ENCODE measurements around the gene SLC16A9.

SLC16A9 gene

DNA sequence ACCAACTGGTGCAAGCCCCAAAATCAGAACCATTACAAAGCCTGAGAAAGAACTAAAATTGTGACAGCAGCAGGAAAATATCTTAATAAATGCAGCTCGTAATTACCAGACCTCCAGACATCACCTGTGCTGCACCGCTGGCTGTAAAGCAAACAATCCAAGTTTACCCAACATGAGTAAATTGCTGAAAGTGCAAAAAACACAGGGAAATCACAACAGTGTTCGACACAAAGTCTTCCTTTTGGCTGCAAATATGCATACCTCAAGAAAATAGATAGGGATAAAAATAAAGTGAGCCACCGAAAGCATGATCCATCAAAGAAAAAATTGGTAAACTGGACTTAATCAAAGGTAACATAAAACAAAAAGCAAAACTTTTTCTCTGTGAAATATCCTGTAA is 101.7 kb downstream of the SLC16A9 start:
- DNase-seq (ENCODE audit: low read depth), result no peak
- TF ChIP-seq, protein P1, sequence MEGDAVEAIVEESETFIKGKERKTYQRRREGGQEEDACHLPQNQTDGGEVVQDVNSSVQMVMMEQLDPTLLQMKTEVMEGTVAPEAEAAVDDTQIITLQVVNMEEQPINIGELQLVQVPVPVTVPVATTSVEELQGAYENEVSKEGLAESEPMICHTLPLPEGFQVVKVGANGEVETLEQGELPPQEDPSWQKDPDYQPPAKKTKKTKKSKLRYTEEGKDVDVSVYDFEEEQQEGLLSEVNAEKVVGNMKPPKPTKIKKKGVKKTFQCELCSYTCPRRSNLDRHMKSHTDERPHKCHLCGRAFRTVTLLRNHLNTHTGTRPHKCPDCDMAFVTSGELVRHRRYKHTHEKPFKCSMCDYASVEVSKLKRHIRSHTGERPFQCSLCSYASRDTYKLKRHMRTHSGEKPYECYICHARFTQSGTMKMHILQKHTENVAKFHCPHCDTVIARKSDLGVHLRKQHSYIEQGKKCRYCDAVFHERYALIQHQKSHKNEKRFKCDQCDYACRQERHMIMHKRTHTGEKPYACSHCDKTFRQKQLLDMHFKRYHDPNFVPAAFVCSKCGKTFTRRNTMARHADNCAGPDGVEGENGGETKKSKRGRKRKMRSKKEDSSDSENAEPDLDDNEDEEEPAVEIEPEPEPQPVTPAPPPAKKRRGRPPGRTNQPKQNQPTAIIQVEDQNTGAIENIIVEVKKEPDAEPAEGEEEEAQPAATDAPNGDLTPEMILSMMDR (conservative IDR thresholded peaks at IDR 0.05; ENCODE audit: low read length), result no peak
- no peak overlapping the region for H3K4me3 ChIP-seq (ENCODE audit: low read length)

DNA sequence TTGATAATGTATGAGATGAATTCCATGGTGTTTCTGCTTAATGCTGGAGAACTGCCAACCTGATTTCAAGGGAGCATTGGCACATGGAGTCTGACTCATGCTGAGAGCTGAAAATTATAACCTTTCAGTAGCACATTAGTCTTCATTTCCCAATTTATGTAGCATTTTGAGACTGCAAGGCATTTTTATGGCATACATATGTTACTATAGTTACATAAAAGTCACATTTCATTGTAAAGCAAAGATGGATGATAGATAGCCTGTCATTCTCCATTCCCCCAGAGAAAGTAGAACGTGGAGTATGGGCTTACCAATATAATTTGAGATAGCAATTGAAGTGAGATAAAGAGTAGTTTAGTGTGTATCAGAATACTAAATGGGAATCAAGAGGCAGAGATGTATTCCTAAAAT is 103.1 kb downstream of the SLC16A9 start:
- DNase-seq (ENCODE audit: low read depth), result peak; percentile 48
- TF ChIP-seq, protein P1 (conservative IDR thresholded peaks at IDR 0.05; ENCODE audit: low read length), result no peak
- no peak overlapping the region for H3K4me3 ChIP-seq (ENCODE audit: low read length)

DNA sequence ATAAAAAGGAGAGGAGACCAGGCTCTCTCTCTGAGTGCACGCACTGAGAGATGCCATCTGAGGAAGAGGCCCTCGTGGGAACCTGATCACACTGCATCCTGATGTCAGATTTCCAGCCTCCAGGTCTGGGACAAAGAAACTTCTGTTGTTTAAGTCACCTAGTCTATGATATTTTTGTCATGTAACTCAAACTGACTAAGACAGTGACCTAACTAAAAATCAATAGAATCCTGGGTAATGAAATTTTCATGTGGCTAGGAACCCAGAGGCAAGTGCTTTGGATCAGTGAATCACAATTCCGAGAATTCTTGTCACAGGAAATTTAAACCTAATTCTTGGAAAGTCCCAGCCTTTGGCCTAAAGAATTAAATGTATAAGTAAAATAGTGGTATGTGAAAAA is 107.7 kb downstream of the SLC16A9 start:
- TF ChIP-seq, protein P1 (conservative IDR thresholded peaks at IDR 0.05; ENCODE audit: low read length), result no peak
- DNase-seq (ENCODE audit: low read depth), result no peak
- no peak overlapping the region for H3K4me3 ChIP-seq (ENCODE audit: low read length)

All from AG10803 (cell line).